HG03060 (cell line): ENCODE results near the gene MAP3K21.

Experiments
- ATAC-seq: cut with Tn5 transposase; IDR thresholded peaks from one replicate; pipeline ENCODE4 v1.9.1; 2021; ENCODE audit warnings: low read depth, moderate number of reproducible peaks; ENCODE audit not compliant: unreplicated experiment

The MAP3K21 gene

GRCh38 chr1:233383984-233384383 lies 56.5 kb downstream of the MAP3K21 start:
- ATAC-seq, result no peak

GRCh38 chr1:233386336-233386735 lies 58.8 kb downstream of the MAP3K21 start:
- no peak for ATAC-seq

- ATAC-seq, result no peak
Measured at GRCh38 chr1:233387585-233387984, 60.1 kb downstream of the MAP3K21 start.

- no peak for ATAC-seq
Measured at GRCh38 chr1:233389169-233389568, 61.6 kb downstream of the MAP3K21 start.

- ATAC-seq, result no peak
Measured at GRCh38 chr1:233389893-233390292, 62.4 kb downstream of the MAP3K21 start.

GRCh38 chr1:233390842-233391737 lies 63.6 kb downstream of the MAP3K21 start:
- ATAC-seq, result no peak

- no peak for ATAC-seq
Measured at GRCh38 chr1:233393084-233393840, 65.7 kb downstream of the MAP3K21 start.

- no peak for ATAC-seq
Measured at GRCh38 chr1:233393926-233394680, 66.6 kb downstream of the MAP3K21 start.

GRCh38 chr1:233394860-233395717 lies 67.6 kb downstream of the MAP3K21 start:
- peak; percentile 60 for ATAC-seq

GRCh38 chr1:233395863-233396646 lies 68.5 kb downstream of the MAP3K21 start:
- no peak for ATAC-seq

- ATAC-seq, result no peak
Measured at GRCh38 chr1:233406339-233406960, 78.9 kb downstream of the MAP3K21 start.

- no peak for ATAC-seq
Measured at GRCh38 chr1:233406994-233407631, 79.6 kb downstream of the MAP3K21 start.

GRCh38 chr1:233409540-233409939 lies 82.0 kb downstream of the MAP3K21 start:
- no peak for ATAC-seq

- ATAC-seq, result no peak
Measured at GRCh38 chr1:233410906-233411305, 83.4 kb downstream of the MAP3K21 start.

GRCh38 chr1:233412812-233413211 lies 85.3 kb downstream of the MAP3K21 start:
- ATAC-seq, result no peak

GRCh38 chr1:233421293-233421692 lies 93.8 kb downstream of the MAP3K21 start:
- no peak for ATAC-seq

GRCh38 chr1:233424779-233425178 lies 97.3 kb downstream of the MAP3K21 start:
- ATAC-seq, result no peak

- ATAC-seq, result no peak
Measured at GRCh38 chr1:233427907-233428306, 100.4 kb downstream of the MAP3K21 start.
